Activated gamma-delta T cell treated with Interleukin-2 at 50 U/mL for 16 hours (primary cell): Measurements from ENCODE around the gene P2RY12.
A peak's percentile ranks its signal among the peaks of the same experiment; 100 is the strongest.

Experiments used
- DNase-seq: peaks from one replicate; pipeline ENCODE4 v3.0.0-alpha.2; 2020

P2RY12 gene

GRCh38 chr3:151330899-151331298, 53.7 kb downstream of the P2RY12 start:
- DNase-seq: no peak

GRCh38 chr3:151330379-151330778, 54.2 kb downstream of the P2RY12 start:
- DNase-seq: no peak

- DNase-seq: no peak
Measured at GRCh38 chr3:151329363-151329762, 55.2 kb downstream of the P2RY12 start, which contains the start of gene P2RY13. P2RY13 (minus strand) TSS chr3:151329549; CDS start chr3:151329528, 21 bp downstream.

- peak; percentile 27 for DNase-seq
Measured at GRCh38 chr3:151328298-151328995, 56.1 kb downstream of the P2RY12 start.

- no peak for DNase-seq
Measured at GRCh38 chr3:151327571-151328198, 56.9 kb downstream of the P2RY12 start.

GRCh38 chr3:151322511-151322910, 62.0 kb downstream of the P2RY12 start:
- DNase-seq: no peak

GRCh38 chr3:151321526-151321925, 63.0 kb downstream of the P2RY12 start:
- no peak for DNase-seq

- no peak for DNase-seq
Measured at GRCh38 chr3:151320131-151320530, 64.4 kb downstream of the P2RY12 start.

- DNase-seq: no peak
Measured at GRCh38 chr3:151319628-151320027, 64.9 kb downstream of the P2RY12 start.

- no peak for DNase-seq
Measured at GRCh38 chr3:151318991-151319390, 65.6 kb downstream of the P2RY12 start.

GRCh38 chr3:151318313-151318712, 66.2 kb downstream of the P2RY12 start:
- DNase-seq: no peak

GRCh38 chr3:151316267-151316991, 68.1 kb downstream of the P2RY12 start, which contains the start of gene GPR87:
GPR87 (minus strand) TSS chr3:151316820; CDS start chr3:151300100, 16,720 bp downstream.
- no peak for DNase-seq

GRCh38 chr3:151315846-151316245, 68.7 kb downstream of the P2RY12 start:
- DNase-seq: no peak

- no peak for DNase-seq
Measured at GRCh38 chr3:151315136-151315535, 69.4 kb downstream of the P2RY12 start.

GRCh38 chr3:151314593-151314992, 70.0 kb downstream of the P2RY12 start:
- DNase-seq: no peak

- no peak for DNase-seq
Measured at GRCh38 chr3:151314137-151314536, 70.4 kb downstream of the P2RY12 start.

- DNase-seq: no peak
Measured at GRCh38 chr3:151312972-151313371, 71.6 kb downstream of the P2RY12 start.

- DNase-seq: no peak
Measured at GRCh38 chr3:151309566-151309965, 75.0 kb downstream of the P2RY12 start.

- DNase-seq: no peak
Measured at GRCh38 chr3:151307583-151308488, 76.7 kb downstream of the P2RY12 start.

GRCh38 chr3:151307131-151307530, 77.4 kb downstream of the P2RY12 start:
- no peak for DNase-seq

- DNase-seq: no peak
Measured at GRCh38 chr3:151306168-151306810, 78.3 kb downstream of the P2RY12 start.

GRCh38 chr3:151305775-151306151, 78.8 kb downstream of the P2RY12 start:
- DNase-seq: no peak
